Endothelial cell of umbilical vein (primary cell): Measurements from ENCODE around the gene DHDH. TPM values are rescaled to one million over a fixed set of nuclear protein-coding genes. Genes with fewer than 3 reads are reported as not detected.

Source experiments
- Bru-seq: library from RNA; stranded (reverse); fragments of 400-500 nt; gene quantifications from one replicate; lab custom pipeline; 2021; lab: Mats Ljungman, UMichigan
- BruChase-seq, 2 experiments: library from RNA; stranded (reverse); fragments of 400-500 nt; gene quantifications; one replicate each; lab custom pipeline; 2021; lab: Mats Ljungman, UMichigan
- BruUV-seq: library from RNA; stranded (reverse); fragments of 400-500 nt; replicated peaks from 2 replicates; lab custom pipeline; 2021; lab: Mats Ljungman, UMichigan
- CTCF ChIA-PET: fragments of 300-600, 350-600 bp; sonication (Branson Sonifier 250); formaldehyde crosslinking; loops from one replicate; lab custom pipeline; 2021; ENCODE audit warnings: antibody characterized with exemption, inconsistent platforms; lab: Charles Lee
- POLR2A ChIA-PET: fragments of 300-600, 350-600 bp; sonication (Branson Sonifier 250); formaldehyde crosslinking; loops from one replicate; lab custom pipeline; 2021; ENCODE audit warnings: antibody characterized with exemption, inconsistent platforms; lab: Charles Lee
- DNase-seq: peaks from one replicate; pipeline ENCODE4 v3.0.0-alpha.2; 2011; ENCODE audit warnings: low read depth, low spot score
- FAIRE-seq: peaks from 2 replicates; lab custom pipeline; 2011; peaks lifted over from hg19 to GRCh38; lab: Jason Lieb, UNC
- H2AFZ ChIP-seq: 2 replicates; pipeline ENCODE4 v1.6.0; 2012; ENCODE audit warnings: low read depth, low read length, control low read depth, inconsistent platforms
- H3K27ac ChIP-seq: 2 replicates; pipeline ENCODE4 v1.5.1; 2011; ENCODE audit warnings: low read depth, mild to moderate bottlenecking, control low read depth, low read length, moderate library complexity; ENCODE audit not compliant: insufficient read depth
- H3K27me3 ChIP-seq, 2 experiments: 2 replicates each; pipeline versions ENCODE4 v1.6.0 to v1.6.1; 2011; ENCODE audit warnings: low read length in 2 of 2, mixed read lengths in 1 of 2; ENCODE audit not compliant: control insufficient read depth in 2 of 2, insufficient read depth in 2 of 2
- H3K36me3 ChIP-seq, 2 experiments: 2 replicates in 1 of 2; 3 replicates in 1 of 2; pipeline ENCODE4 v1.5.1; 2011; ENCODE audit warnings: low read length in 2 of 2, mild to moderate bottlenecking in 1 of 2, moderate library complexity in 1 of 2; ENCODE audit not compliant: control insufficient read depth in 2 of 2, insufficient read depth in 2 of 2; ENCODE audit errors: extremely low read depth in 1 of 2
- H3K4me1 ChIP-seq: 3 replicates; pipeline ENCODE4 v1.5.1; 2011; ENCODE audit warnings: mild to moderate bottlenecking, low read length; ENCODE audit not compliant: control insufficient read depth, insufficient read depth; ENCODE audit errors: extremely low read depth
- H3K4me2 ChIP-seq: 2 replicates; pipeline ENCODE4 v1.6.1; 2011; ENCODE audit warnings: low read length, control low read depth, mixed read lengths; ENCODE audit not compliant: insufficient read depth
- H3K4me3 ChIP-seq, 3 experiments: fragments of 200-600 bp in 1 of 3; sonication (generic), shearing (Covaris generic) in 1 of 3; replicated peaks in 1 of 3; 2 replicates each; pipeline ENCODE4 v1.5.1; 2011 to 2016; ENCODE audit warnings: control low read depth in 3 of 3, low read length in 3 of 3, mild to moderate bottlenecking in 2 of 3, inconsistent platforms in 1 of 3, low read depth in 1 of 3, moderate library complexity in 1 of 3; ENCODE audit not compliant: insufficient read depth in 1 of 3
- H3K79me2 ChIP-seq: 2 replicates; pipeline ENCODE4 v1.6.0; 2012; ENCODE audit warnings: low read length, inconsistent platforms; ENCODE audit not compliant: control insufficient read depth, insufficient read depth
- H3K9ac ChIP-seq: replicated peaks from 2 replicates; pipeline ENCODE3; 2011; ENCODE audit warnings: low read length, control low read depth; ENCODE audit not compliant: insufficient read depth; ENCODE audit errors: extremely low read depth
- H3K9me1 ChIP-seq: replicated peaks from 3 replicates; pipeline ENCODE4 v1.6.0; 2011; ENCODE audit warnings: mild to moderate bottlenecking, low read length; ENCODE audit not compliant: control insufficient read depth, insufficient read depth; ENCODE audit errors: extremely low read depth
- H3K9me3 ChIP-seq: replicated peaks from 2 replicates; pipeline ENCODE4 v1.5.1; 2012; ENCODE audit warnings: low read length, inconsistent platforms; ENCODE audit not compliant: control insufficient read depth, insufficient read depth
- H4K20me1 ChIP-seq: replicated peaks from 2 replicates; pipeline ENCODE3; 2011; ENCODE audit warnings: mild to moderate bottlenecking, low read length; ENCODE audit not compliant: control insufficient read depth, insufficient read depth; ENCODE audit errors: extremely low read depth
- EZH2 ChIP-seq: IDR thresholded peaks from 2 replicates; pipeline ENCODE4 v1.6.1; 2012; ENCODE audit warnings: borderline replicate concordance, low read depth, mild to moderate bottlenecking, moderate library complexity, low read length, inconsistent platforms; ENCODE audit not compliant: severe bottlenecking
- MYC ChIP-seq: IDR thresholded peaks from one replicate; pipeline ENCODE4 v1.6.1; 2011; ENCODE audit warnings: mild to moderate bottlenecking, low read depth, low read length
- POLR2A ChIP-seq: IDR thresholded peaks from 2 replicates; pipeline ENCODE4 v1.6.1; 2012; ENCODE audit warnings: low read depth, mild to moderate bottlenecking, control low read depth, low read length
- dilution Hi-C: fragments of 300-500 bp; cut with MboI; formaldehyde crosslinking; loops from one replicate; pipeline ENCODE4 v1.15.0; 2019; ENCODE audit warnings: low sequenced_read_pairs; ENCODE audit not compliant: extremely low pct_ligation_motif_present
- intact Hi-C: fragments of 100-400 bp; cut with micrococcal nuclease; formaldehyde crosslinking; loops from one replicate; pipeline ENCODE4 v1.10.0; 2022
- long read RNA-seq: library from polyadenylated mRNA; stranded (forward); transcript quantifications from one replicate; pipeline ENCODE4 v2.0.0, GENCODE V29; 2021
- polyA minus RNA-seq, 3 experiments: library from RNA; depleted of rRNA, polyadenylated mRNA; stranded (reverse); fragments of >200 nt; gene quantifications; 1 replicate in 1 of 3; 2 replicates in 2 of 3; pipeline ENCODE4 v1.2.3, GENCODE V29; 2011
- polyA plus RNA-seq, 4 experiments: library from polyadenylated mRNA; depleted of rRNA in 3 of 4; stranded (reverse) in 3 of 4; unstranded in 1 of 4; fragments of >200 nt; gene quantifications; 2 replicates each; pipeline versions ENCODE4 v1.2.1 to v1.2.3, GENCODE V29; 2011 to 2012; ENCODE audit warnings: missing spikeins in 1 of 4
- total RNA-seq: library from RNA; stranded (reverse); gene quantifications from 2 replicates; pipeline ENCODE4 v1.2.3, GENCODE V29; 2021
- TF ChIP-seq, protein P1 (sequence below), 2 donors: IDR thresholded peaks; 1 replicate in 1 of 2; 2 replicates in 1 of 2; pipeline ENCODE4 v1.5.1; 2011; ENCODE audit warnings: low read length in 2 of 2, mild to moderate bottlenecking in 2 of 2, moderate library complexity in 2 of 2, control low read depth in 1 of 2, inconsistent platforms in 1 of 2, low read depth in 1 of 2; ENCODE audit not compliant: insufficient read depth in 1 of 2; ENCODE audit errors: extremely low read depth in 1 of 2

DHDH gene
- not detected in 2 replicates for total RNA-seq
- not detected in 2 replicates for polyA plus RNA-seq
- not detected in 2 replicates for polyA plus RNA-seq (2011; cell fraction: cytosol; rRNA removed)
- polyA plus RNA-seq (2011; cell fraction: nucleus; rRNA removed): not detected in 2 replicates
- not detected in 2 replicates for polyA plus RNA-seq (2012)
- polyA minus RNA-seq: not detected in 2 replicates
- polyA minus RNA-seq (2011; cell fraction: cytosol; rRNA and poly(A)+ RNA removed): not detected
- not detected in 2 replicates for polyA minus RNA-seq (2011; cell fraction: nucleus; rRNA and poly(A)+ RNA removed)
- Bru-seq, nascent RNA: not detected
- BruChase-seq, experiment 1, labeled RNA remaining after a 6-hour chase: percentile 28 among the genes with signal in this experiment
- BruChase-seq, experiment 2, labeled RNA remaining after a 2-hour chase: percentile 20 among the genes with signal in this experiment
- long read RNA-seq: 0 reads

DNA sequence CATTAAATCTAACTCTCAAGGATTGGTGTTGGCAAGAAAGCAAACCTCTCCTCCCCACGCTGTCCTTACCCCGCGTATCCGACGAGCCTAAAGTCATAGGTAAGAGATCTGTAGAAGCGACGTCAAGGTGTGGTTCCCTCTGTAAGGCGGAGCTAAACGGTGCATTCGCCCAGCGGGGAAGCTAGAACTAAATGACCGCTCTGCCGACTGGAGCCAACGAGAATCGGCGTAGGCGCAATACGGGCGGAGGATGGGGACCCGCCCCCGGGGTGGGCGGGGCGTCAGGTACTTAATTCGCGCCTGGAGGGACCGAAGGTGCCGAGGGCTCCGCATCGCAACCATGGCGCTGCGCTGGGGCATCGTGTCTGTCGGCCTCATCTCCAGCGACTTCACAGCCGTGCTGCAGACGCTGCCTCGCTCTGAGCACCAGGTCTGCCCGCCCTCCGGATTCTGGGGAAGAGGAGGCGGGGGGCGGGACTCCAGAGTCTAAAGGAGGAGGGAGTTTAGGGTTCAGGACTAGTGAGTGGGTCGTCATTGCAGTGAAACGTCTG is at the start of gene DHDH:
Gene DHDH (plus strand): TSS at position 318 of the 551 bp plus-strand sequence. CDS start 23 bp downstream, at position 341.
- peak; percentile 71 for FAIRE-seq
- POLR2A ChIA-PET: interaction anchor here (1.3 kb wide), 1 partner anchor 62 kb away, joined by 3 read pairs; the partner anchor contains the start of gene PPP1R15A
- TF ChIP-seq EZH2 (peak; percentile 24), POLR2A (no peak), MYC (no peak)
- TF ChIP-seq, protein P1, sequence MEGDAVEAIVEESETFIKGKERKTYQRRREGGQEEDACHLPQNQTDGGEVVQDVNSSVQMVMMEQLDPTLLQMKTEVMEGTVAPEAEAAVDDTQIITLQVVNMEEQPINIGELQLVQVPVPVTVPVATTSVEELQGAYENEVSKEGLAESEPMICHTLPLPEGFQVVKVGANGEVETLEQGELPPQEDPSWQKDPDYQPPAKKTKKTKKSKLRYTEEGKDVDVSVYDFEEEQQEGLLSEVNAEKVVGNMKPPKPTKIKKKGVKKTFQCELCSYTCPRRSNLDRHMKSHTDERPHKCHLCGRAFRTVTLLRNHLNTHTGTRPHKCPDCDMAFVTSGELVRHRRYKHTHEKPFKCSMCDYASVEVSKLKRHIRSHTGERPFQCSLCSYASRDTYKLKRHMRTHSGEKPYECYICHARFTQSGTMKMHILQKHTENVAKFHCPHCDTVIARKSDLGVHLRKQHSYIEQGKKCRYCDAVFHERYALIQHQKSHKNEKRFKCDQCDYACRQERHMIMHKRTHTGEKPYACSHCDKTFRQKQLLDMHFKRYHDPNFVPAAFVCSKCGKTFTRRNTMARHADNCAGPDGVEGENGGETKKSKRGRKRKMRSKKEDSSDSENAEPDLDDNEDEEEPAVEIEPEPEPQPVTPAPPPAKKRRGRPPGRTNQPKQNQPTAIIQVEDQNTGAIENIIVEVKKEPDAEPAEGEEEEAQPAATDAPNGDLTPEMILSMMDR (IDR thresholded peaks at IDR 0.05; ENCODE audit: extremely low read depth in 1 of 2, insufficient read depth in 1 of 2, low read depth in 1 of 2, low read length in 2 of 2): no peak
- dilution Hi-C loops (no loop called here), intact Hi-C loops (no loop called here)
- Histone ChIP-seq H3K9me3 (no peaks in the 10 kb centered on the region), H3K4me3 (peak within 1 kb of the TSS; percentile 11 to 49 (median 46)), H3K4me1 (peaks cover 9% of the 10 kb centered on the region), H4K20me1 (no peaks in the 10 kb centered on the region), H3K4me2 (peak within 1 kb of the TSS; percentile 53), H3K9me1 (no peaks in the 10 kb centered on the region), H3K79me2 (no peaks in the 10 kb centered on the region), H3K27ac (no peak within 1 kb of the TSS), H2AFZ (peak within 1 kb of the TSS; percentile 61), H3K36me3 (no peaks in the 10 kb centered on the region), H3K27me3 (peaks cover 2 to 8% of the 10 kb centered on the region in 2 experiments), H3K9ac (no peak within 1 kb of the TSS)
- CTCF ChIA-PET: interaction anchor here (1.0 to 2.2 kb wide), 7 partner anchors 7 to 145 kb away, joined by 3 to 17 read pairs (median 5); partner anchors contain the start of genes HSD17B14 and NUCB1
- BruUV-seq: no TSS peak
- DNase-seq: peak; percentile 66
